Stomach (tissue), 4 donors: ENCODE results near the gene DEFB108B.
"Not testable (repeated sequence)": the region's sequence is repeated elsewhere in the genome, so short reads cannot be mapped to it uniquely, and the experiment has no call there.

Source experiments
- CTCF ChIP-seq, 7 experiments: fragments of 450-650 bp in 4 of 7; fragments of 200-600 bp in 3 of 7; sonication (generic) in 3 of 7; IDR thresholded peaks; one replicate each; pipeline ENCODE4 v1.5.1; 2016 to 2019; ENCODE audit warnings: antibody characterized with exemption in 7 of 7, control low read depth in 2 of 7, mild to moderate bottlenecking in 1 of 7
- EP300 ChIP-seq: sonication (generic); formaldehyde crosslinking; IDR thresholded peaks from one replicate; pipeline ENCODE4 v1.6.1; 2017; ENCODE audit warnings: antibody characterized with exemption
- POLR2A ChIP-seq, 4 donors: fragments of 450-650 bp; IDR thresholded peaks; one replicate each; pipeline ENCODE4 v1.6.1; 2016; ENCODE audit warnings: antibody characterized with exemption in 4 of 4, control low read depth in 2 of 4, mild to moderate bottlenecking in 1 of 4, moderate library complexity in 1 of 4
- POLR2AphosphoS5 ChIP-seq, 3 donors: sonication (generic); formaldehyde crosslinking; IDR thresholded peaks; one replicate each; pipeline ENCODE4 v1.6.1; 2016; ENCODE audit warnings: antibody characterized with exemption in 3 of 3

- TF ChIP-seq CTCF (IDR thresholded peaks at IDR 0.05); POLR2A (IDR thresholded peaks at IDR 0.05); POLR2AphosphoS5 (IDR thresholded peaks at IDR 0.05); EP300: not testable (repeated sequence)
Measured at GRCh38 chr11:71789444-71790196, 43.4 kb upstream of the DEFB108B start.
